ENCODE measurements around the gene SDF4. TPM values are rescaled to one million over a fixed set of nuclear protein-coding genes. Genes with fewer than 3 reads are reported as not detected.

Gene SDF4
- total and polyA plus RNA-seq, 2 of the 13 experiments (the other 11 are each of a cell fraction or from before 2014, with no cell fraction given), result 80.8 to 107 TPM

DNA sequence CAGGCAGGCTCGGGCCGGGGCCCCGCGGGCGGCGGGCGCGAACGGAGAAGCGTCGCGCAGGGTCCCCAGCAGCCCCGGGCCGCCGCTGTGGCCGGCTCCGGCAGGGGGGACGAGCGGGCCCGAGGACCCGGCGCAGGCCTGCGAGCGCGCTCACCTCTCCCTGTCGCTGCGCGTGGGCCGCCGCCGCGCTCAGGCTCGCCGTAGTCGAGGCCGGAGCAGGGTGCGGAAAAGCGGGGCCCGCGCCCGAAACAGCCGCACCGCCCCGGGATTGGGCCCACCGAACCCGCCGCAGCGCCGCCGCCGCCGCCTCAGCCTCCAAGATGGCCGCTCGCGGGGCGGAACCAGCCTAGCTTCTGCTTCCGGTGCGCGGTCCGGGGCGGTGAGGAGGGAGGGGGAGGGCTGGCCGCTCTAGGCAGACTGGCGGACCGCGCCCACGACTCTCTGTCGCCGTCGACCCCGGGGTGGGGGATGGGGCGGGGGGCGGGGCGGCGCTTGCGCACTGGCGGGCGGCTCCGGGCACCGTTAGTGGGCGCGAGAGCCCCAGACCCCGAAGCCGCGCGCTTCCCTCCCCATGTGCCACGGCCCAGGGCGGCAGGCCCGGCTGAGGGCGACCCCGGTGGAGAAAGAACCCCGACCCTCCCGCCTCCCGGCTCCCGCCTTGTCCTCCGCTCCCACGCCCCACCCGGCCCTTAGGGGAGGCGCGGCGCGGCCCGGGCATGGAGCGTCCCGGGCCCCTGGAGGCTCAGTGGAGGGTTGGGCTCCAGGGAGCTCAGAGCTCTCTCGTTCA lies 41.9 kb upstream of the SDF4 start, which contains the start of gene UBE2J2 (continued):
- peak; percentile 85 for TF ChIP-seq RBFOX2 (IDR thresholded peaks at IDR 0.05; ENCODE audit: low read depth, low read length)
- TF ChIP-seq RAD21 (CRISPR knock-in tag; IDR thresholded peaks at IDR 0.05), result peak; percentile 39; the same call in 1 of the 2 replicates
- no peak for TF ChIP-seq AGO1 (IDR thresholded peaks at IDR 0.05; ENCODE audit: low read depth, low read length, poor library complexity, severe bottlenecking)
- 0 out of 2 replicates have a peak, but pooled peaks have one; percentile 25 for TF ChIP-seq FOSL2 (CRISPR knock-in tag; IDR thresholded peaks at IDR 0.05)
- TF ChIP-seq, protein P1, sequence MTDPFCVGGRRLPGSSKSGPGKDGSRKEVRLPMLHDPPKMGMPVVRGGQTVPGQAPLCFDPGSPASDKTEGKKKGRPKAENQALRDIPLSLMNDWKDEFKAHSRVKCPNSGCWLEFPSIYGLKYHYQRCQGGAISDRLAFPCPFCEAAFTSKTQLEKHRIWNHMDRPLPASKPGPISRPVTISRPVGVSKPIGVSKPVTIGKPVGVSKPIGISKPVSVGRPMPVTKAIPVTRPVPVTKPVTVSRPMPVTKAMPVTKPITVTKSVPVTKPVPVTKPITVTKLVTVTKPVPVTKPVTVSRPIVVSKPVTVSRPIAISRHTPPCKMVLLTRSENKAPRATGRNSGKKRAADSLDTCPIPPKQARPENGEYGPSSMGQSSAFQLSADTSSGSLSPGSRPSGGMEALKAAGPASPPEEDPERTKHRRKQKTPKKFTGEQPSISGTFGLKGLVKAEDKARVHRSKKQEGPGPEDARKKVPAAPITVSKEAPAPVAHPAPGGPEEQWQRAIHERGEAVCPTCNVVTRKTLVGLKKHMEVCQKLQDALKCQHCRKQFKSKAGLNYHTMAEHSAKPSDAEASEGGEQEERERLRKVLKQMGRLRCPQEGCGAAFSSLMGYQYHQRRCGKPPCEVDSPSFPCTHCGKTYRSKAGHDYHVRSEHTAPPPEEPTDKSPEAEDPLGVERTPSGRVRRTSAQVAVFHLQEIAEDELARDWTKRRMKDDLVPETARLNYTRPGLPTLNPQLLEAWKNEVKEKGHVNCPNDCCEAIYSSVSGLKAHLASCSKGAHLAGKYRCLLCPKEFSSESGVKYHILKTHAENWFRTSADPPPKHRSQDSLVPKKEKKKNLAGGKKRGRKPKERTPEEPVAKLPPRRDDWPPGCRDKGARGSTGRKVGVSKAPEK (CRISPR knock-in tag; IDR thresholded peaks at IDR 0.05; ENCODE audit: borderline replicate concordance), result no peak
- no peak for TF ChIP-seq NCOR1 (IDR thresholded peaks at IDR 0.05; ENCODE audit: borderline replicate concordance, low read length)
- no peak for TF ChIP-seq TCF12 (IDR thresholded peaks at IDR 0.05)
- no peak for TF ChIP-seq TCF12 (CRISPR knock-in tag; IDR thresholded peaks at IDR 0.05)
- TF ChIP-seq, protein P2, sequence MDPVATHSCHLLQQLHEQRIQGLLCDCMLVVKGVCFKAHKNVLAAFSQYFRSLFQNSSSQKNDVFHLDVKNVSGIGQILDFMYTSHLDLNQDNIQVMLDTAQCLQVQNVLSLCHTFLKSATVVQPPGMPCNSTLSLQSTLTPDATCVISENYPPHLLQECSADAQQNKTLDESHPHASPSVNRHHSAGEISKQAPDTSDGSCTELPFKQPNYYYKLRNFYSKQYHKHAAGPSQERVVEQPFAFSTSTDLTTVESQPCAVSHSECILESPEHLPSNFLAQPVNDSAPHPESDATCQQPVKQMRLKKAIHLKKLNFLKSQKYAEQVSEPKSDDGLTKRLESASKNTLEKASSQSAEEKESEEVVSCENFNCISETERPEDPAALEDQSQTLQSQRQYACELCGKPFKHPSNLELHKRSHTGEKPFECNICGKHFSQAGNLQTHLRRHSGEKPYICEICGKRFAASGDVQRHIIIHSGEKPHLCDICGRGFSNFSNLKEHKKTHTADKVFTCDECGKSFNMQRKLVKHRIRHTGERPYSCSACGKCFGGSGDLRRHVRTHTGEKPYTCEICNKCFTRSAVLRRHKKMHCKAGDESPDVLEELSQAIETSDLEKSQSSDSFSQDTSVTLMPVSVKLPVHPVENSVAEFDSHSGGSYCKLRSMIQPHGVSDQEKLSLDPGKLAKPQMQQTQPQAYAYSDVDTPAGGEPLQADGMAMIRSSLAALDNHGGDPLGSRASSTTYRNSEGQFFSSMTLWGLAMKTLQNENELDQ (CRISPR knock-in tag; IDR thresholded peaks at IDR 0.05; ENCODE audit: borderline replicate concordance), result no peak
- TF ChIP-seq PRMT3 (CRISPR knock-in tag; IDR thresholded peaks at IDR 0.05; ENCODE audit: borderline replicate concordance, low read depth), result no peak
- TF ChIP-seq, protein P3, sequence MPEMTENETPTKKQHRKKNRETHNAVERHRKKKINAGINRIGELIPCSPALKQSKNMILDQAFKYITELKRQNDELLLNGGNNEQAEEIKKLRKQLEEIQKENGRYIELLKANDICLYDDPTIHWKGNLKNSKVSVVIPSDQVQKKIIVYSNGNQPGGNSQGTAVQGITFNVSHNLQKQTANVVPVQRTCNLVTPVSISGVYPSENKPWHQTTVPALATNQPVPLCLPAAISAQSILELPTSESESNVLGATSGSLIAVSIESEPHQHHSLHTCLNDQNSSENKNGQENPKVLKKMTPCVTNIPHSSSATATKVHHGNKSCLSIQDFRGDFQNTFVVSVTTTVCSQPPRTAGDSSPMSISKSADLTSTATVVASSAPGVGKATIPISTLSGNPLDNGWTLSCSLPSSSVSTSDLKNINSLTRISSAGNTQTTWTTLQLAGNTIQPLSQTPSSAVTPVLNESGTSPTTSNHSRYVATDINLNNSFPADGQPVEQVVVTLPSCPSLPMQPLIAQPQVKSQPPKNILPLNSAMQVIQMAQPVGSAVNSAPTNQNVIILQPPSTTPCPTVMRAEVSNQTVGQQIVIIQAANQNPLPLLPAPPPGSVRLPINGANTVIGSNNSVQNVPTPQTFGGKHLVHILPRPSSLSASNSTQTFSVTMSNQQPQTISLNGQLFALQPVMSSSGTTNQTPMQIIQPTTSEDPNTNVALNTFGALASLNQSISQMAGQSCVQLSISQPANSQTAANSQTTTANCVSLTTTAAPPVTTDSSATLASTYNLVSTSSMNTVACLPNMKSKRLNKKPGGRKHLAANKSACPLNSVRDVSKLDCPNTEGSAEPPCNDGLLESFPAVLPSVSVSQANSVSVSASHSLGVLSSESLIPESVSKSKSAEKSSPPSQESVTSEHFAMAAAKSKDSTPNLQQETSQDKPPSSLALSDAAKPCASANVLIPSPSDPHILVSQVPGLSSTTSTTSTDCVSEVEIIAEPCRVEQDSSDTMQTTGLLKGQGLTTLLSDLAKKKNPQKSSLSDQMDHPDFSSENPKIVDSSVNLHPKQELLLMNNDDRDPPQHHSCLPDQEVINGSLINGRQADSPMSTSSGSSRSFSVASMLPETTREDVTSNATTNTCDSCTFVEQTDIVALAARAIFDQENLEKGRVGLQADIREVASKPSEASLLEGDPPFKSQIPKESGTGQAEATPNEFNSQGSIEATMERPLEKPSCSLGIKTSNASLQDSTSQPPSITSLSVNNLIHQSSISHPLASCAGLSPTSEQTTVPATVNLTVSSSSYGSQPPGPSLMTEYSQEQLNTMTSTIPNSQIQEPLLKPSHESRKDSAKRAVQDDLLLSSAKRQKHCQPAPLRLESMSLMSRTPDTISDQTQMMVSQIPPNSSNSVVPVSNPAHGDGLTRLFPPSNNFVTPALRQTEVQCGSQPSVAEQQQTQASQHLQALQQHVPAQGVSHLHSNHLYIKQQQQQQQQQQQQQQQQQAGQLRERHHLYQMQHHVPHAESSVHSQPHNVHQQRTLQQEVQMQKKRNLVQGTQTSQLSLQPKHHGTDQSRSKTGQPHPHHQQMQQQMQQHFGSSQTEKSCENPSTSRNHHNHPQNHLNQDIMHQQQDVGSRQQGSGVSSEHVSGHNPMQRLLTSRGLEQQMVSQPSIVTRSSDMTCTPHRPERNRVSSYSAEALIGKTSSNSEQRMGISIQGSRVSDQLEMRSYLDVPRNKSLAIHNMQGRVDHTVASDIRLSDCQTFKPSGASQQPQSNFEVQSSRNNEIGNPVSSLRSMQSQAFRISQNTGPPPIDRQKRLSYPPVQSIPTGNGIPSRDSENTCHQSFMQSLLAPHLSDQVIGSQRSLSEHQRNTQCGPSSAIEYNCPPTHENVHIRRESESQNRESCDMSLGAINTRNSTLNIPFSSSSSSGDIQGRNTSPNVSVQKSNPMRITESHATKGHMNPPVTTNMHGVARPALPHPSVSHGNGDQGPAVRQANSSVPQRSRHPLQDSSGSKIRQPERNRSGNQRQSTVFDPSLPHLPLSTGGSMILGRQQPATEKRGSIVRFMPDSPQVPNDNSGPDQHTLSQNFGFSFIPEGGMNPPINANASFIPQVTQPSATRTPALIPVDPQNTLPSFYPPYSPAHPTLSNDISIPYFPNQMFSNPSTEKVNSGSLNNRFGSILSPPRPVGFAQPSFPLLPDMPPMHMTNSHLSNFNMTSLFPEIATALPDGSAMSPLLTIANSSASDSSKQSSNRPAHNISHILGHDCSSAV (CRISPR knock-in tag; IDR thresholded peaks at IDR 0.05; ENCODE audit: borderline replicate concordance), result no peak
- no peak for TF ChIP-seq ARNT (IDR thresholded peaks at IDR 0.05)
- TF ChIP-seq, protein P4, sequence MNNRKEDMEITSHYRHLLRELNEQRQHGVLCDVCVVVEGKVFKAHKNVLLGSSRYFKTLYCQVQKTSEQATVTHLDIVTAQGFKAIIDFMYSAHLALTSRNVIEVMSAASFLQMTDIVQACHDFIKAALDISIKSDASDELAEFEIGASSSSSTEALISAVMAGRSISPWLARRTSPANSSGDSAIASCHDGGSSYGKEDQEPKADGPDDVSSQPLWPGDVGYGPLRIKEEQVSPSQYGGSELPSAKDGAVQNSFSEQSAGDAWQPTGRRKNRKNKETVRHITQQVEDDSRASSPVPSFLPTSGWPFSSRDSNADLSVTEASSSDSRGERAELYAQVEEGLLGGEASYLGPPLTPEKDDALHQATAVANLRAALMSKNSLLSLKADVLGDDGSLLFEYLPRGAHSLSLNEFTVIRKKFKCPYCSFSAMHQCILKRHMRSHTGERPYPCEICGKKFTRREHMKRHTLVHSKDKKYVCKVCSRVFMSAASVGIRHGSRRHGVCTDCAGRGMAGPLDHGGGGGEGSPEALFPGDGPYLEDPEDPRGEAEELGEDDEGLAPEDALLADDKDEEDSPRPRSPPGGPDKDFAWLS (CRISPR knock-in tag; IDR thresholded peaks at IDR 0.05; ENCODE audit: borderline replicate concordance), result 0 out of 2 replicates have a peak, but pooled peaks have one; percentile 52
